Activated CD4-positive, alpha-beta T cell treated with anti-CD3 and anti-CD28 coated beads, Interleukin-2, amount 50 U/mL, for 1 hour (primary cell): ENCODE measurements around the gene SIM1.
"Not testable (repeated sequence)": the region's sequence is repeated elsewhere in the genome, so short reads cannot be mapped to it uniquely, and the experiment has no call there.

ENCODE experiments used
- DNase-seq: peaks from one replicate; pipeline ENCODE4 v3.0.0-alpha.2; 2020

The SIM1 gene

GRCh38 chr6:100417036-100417435 is 47.7 kb downstream of the SIM1 start:
- DNase-seq: no peak

GRCh38 chr6:100415768-100416167 is 49.0 kb downstream of the SIM1 start:
- DNase-seq: no peak

GRCh38 chr6:100412872-100413271 is 51.8 kb downstream of the SIM1 start:
- DNase-seq: no peak

GRCh38 chr6:100404051-100404450 is 60.7 kb downstream of the SIM1 start:
- DNase-seq: no peak

GRCh38 chr6:100393493-100393892 is 71.2 kb downstream of the SIM1 start:
- no peak for DNase-seq

GRCh38 chr6:100392423-100392822 is 72.3 kb downstream of the SIM1 start:
- DNase-seq: no peak

GRCh38 chr6:100388868-100389519 is 75.7 kb downstream of the SIM1 start:
- no peak for DNase-seq

GRCh38 chr6:100382767-100383195 is 81.9 kb downstream of the SIM1 start:
- no peak for DNase-seq

GRCh38 chr6:100382031-100382430 is 82.7 kb downstream of the SIM1 start:
- DNase-seq: no peak

- DNase-seq: no peak
Measured at GRCh38 chr6:100381111-100381510, 83.6 kb downstream of the SIM1 start.

- DNase-seq: no peak
Measured at GRCh38 chr6:100379386-100379785, 85.3 kb downstream of the SIM1 start.

- DNase-seq: no peak
Measured at GRCh38 chr6:100378576-100378975, 86.1 kb downstream of the SIM1 start.

- no peak for DNase-seq
Measured at GRCh38 chr6:100376103-100376502, 88.6 kb downstream of the SIM1 start.

- DNase-seq: no peak
Measured at GRCh38 chr6:100372326-100373091, 92.2 kb downstream of the SIM1 start.

- DNase-seq: no peak
Measured at GRCh38 chr6:100371591-100371990, 93.1 kb downstream of the SIM1 start.

- DNase-seq: no peak
Measured at GRCh38 chr6:100370265-100370664, 94.5 kb downstream of the SIM1 start.

- DNase-seq: no peak
Measured at GRCh38 chr6:100366419-100366818, 98.3 kb downstream of the SIM1 start.

- no peak for DNase-seq
Measured at GRCh38 chr6:100363651-100364050, 101.1 kb downstream of the SIM1 start.

- not testable (repeated sequence) for DNase-seq
Measured at GRCh38 chr6:100354736-100355641, 109.7 kb downstream of the SIM1 start.

- DNase-seq: no peak
Measured at GRCh38 chr6:100353276-100354015, 111.3 kb downstream of the SIM1 start.

GRCh38 chr6:100350139-100350538 is 114.6 kb downstream of the SIM1 start:
- DNase-seq: no peak

- DNase-seq: no peak
Measured at GRCh38 chr6:100349366-100349765, 115.4 kb downstream of the SIM1 start.
